Measurements from ENCODE around the gene CAV3. TPM values are rescaled to one million over a fixed set of nuclear protein-coding genes. Genes with fewer than 3 reads are reported as not detected.

Gene CAV3
- total RNA-seq = not detected in 2 replicates

GRCh38 chr3:8733332-8734094 lies at the start of gene CAV3:
CAV3 (plus strand) TSS chr3:8733802; CDS start chr3:8733877, 75 bp downstream.

GRCh38 chr3:8769088-8769822 lies 35.7 kb downstream of the CAV3 start, which contains the start of gene OXTR:
OXTR (minus strand) TSS chr3:8769613; CDS start chr3:8768187, 1,426 bp downstream.

Other genes with a start within 250 kb of the CAV3 start
- 16.1 and 20.1 TPM in 2 replicates for gene LMCD1, start 232.0 kb upstream of the CAV3 start, total RNA-seq
- gene SSUH2, start 89.0 kb upstream of the CAV3 start, total RNA-seq = not detected in 2 replicates
- under 0.01 and 0.30 TPM in 2 replicates for gene OXTR, start 35.8 kb downstream of the CAV3 start, total RNA-seq
- gene RAD18, start 229.7 kb downstream of the CAV3 start, total RNA-seq = 10.1 and 15.7 TPM in 2 replicates